ENCODE data around the gene CELA2A.
"Not testable (repeated sequence)": the region's sequence is repeated elsewhere in the genome, so short reads cannot be mapped to it uniquely, and the experiment has no call there.

GRCh38 chr1:15521206-15521906 lies 64.8 kb downstream of the CELA2A start:
- TF ChIP-seq CTCF (conservative IDR thresholded peaks at IDR 0.05; ENCODE audit: low read depth, low read length); EZH2 (IDR thresholded peaks at IDR 0.05; ENCODE audit: low read length, unreplicated experiment); EZH2phosphoT487 (IDR thresholded peaks at IDR 0.05; ENCODE audit: borderline replicate concordance, low read length): not testable (repeated sequence)

Measured in PC-3 (cell line).